HG03558 (cell line): ENCODE measurements around the gene TEX28.
"Not testable (repeated sequence)": the region's sequence is repeated elsewhere in the genome, so short reads cannot be mapped to it uniquely, and the experiment has no call there.

ENCODE experiments used
- ATAC-seq: cut with Tn5 transposase; IDR thresholded peaks from one replicate; pipeline ENCODE4 v1.9.1; 2021; ENCODE audit warnings: moderate number of reproducible peaks; ENCODE audit not compliant: unreplicated experiment; ENCODE audit errors: extremely low read depth

Gene TEX28

GRCh38 chrX:154313147-154313546 lies 18.2 kb upstream of the TEX28 start:
- ATAC-seq, result no peak

- no peak for ATAC-seq
Measured at GRCh38 chrX:154312116-154312515, 17.2 kb upstream of the TEX28 start.

GRCh38 chrX:154310616-154311536 lies 16.0 kb upstream of the TEX28 start:
- no peak for ATAC-seq

DNA sequence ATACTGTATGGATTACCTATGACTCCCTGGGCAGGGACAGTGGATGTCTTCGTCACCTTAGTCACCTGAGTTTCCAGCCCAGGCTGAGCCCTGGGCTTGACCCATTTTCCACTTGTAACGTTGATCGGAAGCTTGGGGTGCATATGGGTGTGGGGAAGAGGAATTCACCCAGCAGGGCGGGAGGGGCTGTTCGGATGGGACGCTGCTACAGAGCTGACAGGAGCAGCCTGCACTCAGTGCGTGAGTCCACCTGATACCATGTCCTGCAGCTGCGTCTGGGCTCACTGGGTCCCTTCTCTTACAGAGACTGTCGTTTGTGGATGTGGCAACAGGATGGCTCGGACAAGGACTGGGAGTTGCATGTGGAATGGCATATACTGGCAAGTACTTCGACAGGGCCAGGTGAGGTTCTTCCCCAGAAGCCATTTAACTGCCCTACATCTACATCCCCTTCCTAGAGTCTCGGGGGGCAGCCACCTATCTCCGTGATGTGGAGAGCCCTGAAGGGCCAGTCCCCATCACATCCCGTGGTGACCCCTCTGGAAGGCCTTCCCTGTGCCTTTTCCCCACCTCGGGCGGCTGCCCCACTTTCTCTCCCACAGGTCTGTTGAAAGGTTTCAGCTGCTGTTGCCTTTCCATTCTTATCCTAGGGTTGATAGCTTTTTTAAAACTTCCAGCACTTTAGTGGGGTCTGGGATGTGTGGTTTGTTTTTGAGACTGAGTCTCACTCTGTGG lies 14.3 kb upstream of the TEX28 start:
- ATAC-seq, result no peak

DNA sequence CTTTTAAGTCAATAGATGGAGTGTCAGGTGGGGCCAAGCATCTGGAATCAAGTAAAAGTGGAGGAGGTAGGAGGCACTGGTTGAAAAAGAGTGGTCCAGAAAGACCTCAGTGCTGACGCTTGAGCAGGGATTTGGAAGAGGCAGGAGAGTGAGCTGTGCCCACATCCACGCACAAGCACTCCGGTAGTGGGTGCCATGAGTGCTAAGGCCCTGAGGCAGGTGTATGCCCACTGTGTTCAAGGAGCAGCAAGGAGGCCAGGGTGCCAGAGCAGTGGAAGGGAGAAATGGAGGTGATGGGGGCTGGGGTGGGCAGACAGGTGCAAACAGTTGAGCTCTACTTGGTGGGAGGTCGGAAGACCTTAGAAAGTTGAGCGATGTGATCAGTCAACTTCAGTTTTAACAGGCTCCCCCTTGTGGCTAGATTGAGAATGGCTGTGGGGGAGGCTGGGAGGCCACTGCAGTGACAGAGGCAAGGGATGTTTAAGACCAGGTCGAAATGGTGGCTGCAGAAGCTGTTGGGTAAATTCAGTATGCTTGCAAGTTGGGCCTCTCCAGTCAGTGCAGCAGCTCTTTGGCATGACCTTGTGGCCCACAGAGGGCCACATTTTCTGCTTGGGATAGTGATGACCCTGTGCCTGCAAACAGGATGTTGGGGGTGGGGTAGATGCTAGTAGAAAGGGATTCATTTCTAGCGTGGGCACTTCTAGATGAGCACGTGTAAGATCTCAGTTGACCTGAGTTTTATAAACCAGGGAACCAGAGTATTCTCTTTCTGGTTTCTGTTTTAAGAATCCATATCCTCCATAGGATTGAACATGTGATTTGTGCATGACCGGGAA lies 13.4 kb upstream of the TEX28 start:
- ATAC-seq, result no peak

DNA sequence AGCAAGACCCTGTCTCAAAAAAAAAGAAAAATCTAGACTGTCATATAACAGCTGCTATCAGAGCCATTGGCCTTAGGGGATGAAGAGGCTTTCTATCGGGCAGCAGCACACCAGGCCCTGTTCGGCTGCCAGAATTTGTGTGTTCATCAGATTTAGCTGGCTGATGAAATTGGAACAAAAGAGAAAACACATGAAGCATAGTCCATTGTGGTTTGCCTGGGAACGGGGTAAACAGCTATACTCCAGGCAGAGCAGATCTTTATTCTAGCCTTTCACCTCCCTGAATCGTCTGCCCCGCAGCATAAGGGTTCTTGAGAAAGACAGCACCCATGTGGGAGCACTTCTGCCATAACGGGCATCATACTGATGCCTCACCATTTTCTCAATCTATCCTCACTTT lies 12.3 kb upstream of the TEX28 start:
- no peak for ATAC-seq

GRCh38 chrX:154305541-154306205 lies 10.7 kb upstream of the TEX28 start:
- no peak for ATAC-seq

DNA sequence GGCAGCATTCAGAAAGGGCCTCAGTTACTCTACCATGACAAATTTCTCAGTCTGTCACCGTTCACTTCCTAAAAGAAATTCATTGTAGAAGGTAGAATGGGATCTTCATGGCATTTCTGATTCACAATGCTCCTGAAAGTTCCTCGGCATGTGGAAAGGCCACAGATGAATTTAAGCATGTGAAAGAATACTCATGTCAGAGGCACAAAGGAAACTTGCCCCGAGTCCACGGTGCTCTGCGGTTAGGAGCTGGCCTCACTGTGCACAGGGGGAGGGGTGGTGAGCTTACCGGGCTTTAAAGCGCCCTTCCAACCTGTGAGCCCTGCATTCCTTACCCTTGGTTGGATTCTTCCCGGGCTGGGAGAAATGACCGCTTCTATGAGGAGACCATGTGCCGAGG lies 9.9 kb upstream of the TEX28 start:
- no peak for ATAC-seq

DNA sequence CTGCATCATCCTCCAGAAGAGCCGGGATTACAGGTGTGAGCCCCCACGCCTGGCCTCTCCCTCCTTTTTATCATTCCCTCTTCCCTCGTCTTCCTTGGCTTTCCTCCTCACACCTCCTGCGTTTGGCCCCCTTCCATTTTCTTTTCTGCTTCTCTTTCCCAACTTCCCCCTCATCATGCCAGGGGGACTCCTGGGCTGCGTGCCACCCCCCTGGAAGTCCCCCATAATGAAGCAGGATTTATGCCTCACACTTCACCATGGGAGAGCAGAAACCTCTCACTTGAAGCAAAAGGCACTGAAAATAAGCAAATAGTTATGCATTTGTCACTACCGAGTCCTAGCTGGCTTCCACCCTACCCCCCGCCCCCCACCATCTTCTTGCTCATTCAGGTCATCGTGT lies 8.6 kb upstream of the TEX28 start:
- no peak for ATAC-seq

- ATAC-seq, result not testable (repeated sequence)
Measured at GRCh38 chrX:154302998-154303397, 8.1 kb upstream of the TEX28 start.

- no peak for ATAC-seq
Measured at GRCh38 chrX:154300816-154301215, 5.9 kb upstream of the TEX28 start.

- no peak for ATAC-seq
Measured at GRCh38 chrX:154298312-154298711, 3.4 kb upstream of the TEX28 start.

DNA sequence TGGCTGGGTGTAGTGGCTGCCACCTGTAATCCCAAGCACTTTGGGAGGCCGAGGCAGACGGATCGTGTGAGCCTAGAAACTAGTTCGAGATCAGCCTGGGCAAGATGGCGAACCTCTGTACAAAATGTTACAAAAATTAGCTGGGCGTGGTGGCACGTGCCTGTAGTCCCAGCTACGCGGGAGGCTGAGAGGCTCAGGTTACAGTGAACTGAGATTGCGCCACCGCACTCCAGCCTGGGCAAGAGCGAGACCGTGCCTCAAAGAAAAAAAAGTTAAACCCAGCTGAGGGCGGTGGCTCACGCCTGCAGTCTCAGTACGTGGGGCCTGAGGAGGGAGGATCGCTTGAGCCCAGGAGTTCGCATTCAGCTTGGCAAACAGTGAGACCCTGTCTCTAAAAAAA lies 1.8 kb upstream of the TEX28 start:
- no peak for ATAC-seq

GRCh38 chrX:154295664-154296310 lies 863 bp upstream of the TEX28 start, which contains the start of gene TKTL1:
TSS of gene TKTL1 (plus strand) at chrX:154295795. CDS start at chrX:154295860, 65 bp downstream.
- ATAC-seq, result no peak

DNA sequence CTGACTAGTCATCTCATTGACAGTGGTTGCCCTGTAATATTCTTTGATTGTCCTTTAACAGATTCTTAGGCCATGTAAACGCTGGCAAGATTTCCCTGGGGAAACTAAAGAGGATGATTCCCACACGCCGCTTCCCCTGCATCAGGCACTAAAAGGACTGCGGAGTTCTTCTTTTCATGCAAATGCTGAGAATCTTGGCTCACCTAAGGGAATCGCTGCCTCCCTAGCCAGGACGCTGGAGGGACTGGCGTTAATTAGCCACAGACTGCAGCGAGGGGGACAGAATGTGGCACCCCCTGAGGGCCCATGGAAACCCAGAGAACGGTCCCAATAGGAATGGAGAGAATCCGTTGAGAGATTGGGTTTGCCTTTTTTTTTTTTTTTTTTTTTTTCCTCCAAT lies 8.5 kb downstream of the TEX28 start:
- not testable (repeated sequence) for ATAC-seq

DNA sequence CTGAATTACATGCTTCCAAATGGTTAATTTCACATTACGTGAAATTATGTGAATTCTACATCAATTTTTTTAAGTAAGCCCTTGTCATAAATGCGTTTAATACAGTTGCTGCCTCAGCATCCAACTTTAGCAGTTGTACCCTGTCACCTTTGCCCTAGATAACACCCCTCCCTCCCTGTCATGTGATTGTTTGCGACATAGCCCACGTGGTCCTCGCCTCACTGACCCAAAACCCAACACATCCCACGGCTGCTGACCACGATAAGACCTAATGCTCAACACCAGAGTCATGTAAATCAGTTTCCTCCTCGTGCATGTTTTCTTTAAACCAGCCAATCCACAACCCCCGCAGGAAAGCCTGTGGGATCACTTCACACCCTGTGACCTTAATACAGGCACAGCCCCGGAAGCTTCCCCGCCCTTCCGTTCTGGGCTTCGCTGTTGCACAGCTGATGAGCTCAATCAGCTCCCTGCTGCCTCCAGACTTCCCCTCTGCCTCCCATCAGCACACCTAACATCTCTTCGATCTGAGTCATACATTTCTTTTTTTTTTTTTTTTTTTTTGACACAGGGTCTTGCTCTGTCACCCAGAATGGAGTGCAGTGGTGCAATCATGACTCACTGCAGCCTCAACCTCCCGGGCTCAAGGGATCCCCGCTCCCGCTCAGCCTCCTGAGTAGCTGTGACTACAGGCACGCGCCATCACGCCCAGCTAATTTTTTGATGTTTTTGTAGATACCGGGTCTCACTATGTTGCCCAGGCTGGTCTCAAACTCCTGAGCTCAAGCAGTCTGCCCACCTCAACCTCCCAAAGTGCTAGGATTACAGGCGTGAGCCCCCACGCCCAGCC lies 10.2 kb downstream of the TEX28 start:
- peak; percentile 82 for ATAC-seq

- ATAC-seq, result not testable (repeated sequence)
Measured at GRCh38 chrX:154269245-154269644, 25.7 kb downstream of the TEX28 start.

GRCh38 chrX:154263072-154263471 lies 31.9 kb downstream of the TEX28 start:
- not testable (repeated sequence) for ATAC-seq

- ATAC-seq, result not testable (repeated sequence)
Measured at GRCh38 chrX:154258711-154259110, 36.2 kb downstream of the TEX28 start.
